ENCODE data around the gene SEPHS2.
"Not testable (repeated sequence)": the region's sequence is repeated elsewhere in the genome, so short reads cannot be mapped to it uniquely, and the experiment has no call there.

SEPHS2 gene

GRCh38 chr16:30459456-30459855 lies 13.8 kb upstream of the SEPHS2 start:
- Mint-ChIP-seq H3K4me3 (no peak overlapping the region), H3K9me3 (peaks cover 11% of the 10 kb centered on the region), H3K36me3 (ENCODE audit: low read depth) (no peaks in the 10 kb centered on the region), H3K4me1 (peaks cover 11% of the 10 kb centered on the region), H3K27me3 (ENCODE audit: low read depth, poor library complexity) (peaks cover 13% of the 10 kb centered on the region), H3K27ac (no peak overlapping the region)
- TF ChIP-seq, protein P1, sequence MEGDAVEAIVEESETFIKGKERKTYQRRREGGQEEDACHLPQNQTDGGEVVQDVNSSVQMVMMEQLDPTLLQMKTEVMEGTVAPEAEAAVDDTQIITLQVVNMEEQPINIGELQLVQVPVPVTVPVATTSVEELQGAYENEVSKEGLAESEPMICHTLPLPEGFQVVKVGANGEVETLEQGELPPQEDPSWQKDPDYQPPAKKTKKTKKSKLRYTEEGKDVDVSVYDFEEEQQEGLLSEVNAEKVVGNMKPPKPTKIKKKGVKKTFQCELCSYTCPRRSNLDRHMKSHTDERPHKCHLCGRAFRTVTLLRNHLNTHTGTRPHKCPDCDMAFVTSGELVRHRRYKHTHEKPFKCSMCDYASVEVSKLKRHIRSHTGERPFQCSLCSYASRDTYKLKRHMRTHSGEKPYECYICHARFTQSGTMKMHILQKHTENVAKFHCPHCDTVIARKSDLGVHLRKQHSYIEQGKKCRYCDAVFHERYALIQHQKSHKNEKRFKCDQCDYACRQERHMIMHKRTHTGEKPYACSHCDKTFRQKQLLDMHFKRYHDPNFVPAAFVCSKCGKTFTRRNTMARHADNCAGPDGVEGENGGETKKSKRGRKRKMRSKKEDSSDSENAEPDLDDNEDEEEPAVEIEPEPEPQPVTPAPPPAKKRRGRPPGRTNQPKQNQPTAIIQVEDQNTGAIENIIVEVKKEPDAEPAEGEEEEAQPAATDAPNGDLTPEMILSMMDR (IDR thresholded peaks at IDR 0.05): no peak
- no peak for DNase-seq

GRCh38 chr16:30458561-30459394 lies 13.1 kb upstream of the SEPHS2 start:
- Mint-ChIP-seq H3K4me3 (no peak overlapping the region), H3K4me1 (peaks cover 11% of the 10 kb centered on the region), H3K27ac (no peak overlapping the region), H3K27me3 (ENCODE audit: low read depth, poor library complexity) (peaks cover 14% of the 10 kb centered on the region), H3K36me3 (ENCODE audit: low read depth) (no peaks in the 10 kb centered on the region), H3K9me3 (peaks cover 9% of the 10 kb centered on the region)
- no peak for DNase-seq
- TF ChIP-seq, protein P1 (IDR thresholded peaks at IDR 0.05): no peak

DNA sequence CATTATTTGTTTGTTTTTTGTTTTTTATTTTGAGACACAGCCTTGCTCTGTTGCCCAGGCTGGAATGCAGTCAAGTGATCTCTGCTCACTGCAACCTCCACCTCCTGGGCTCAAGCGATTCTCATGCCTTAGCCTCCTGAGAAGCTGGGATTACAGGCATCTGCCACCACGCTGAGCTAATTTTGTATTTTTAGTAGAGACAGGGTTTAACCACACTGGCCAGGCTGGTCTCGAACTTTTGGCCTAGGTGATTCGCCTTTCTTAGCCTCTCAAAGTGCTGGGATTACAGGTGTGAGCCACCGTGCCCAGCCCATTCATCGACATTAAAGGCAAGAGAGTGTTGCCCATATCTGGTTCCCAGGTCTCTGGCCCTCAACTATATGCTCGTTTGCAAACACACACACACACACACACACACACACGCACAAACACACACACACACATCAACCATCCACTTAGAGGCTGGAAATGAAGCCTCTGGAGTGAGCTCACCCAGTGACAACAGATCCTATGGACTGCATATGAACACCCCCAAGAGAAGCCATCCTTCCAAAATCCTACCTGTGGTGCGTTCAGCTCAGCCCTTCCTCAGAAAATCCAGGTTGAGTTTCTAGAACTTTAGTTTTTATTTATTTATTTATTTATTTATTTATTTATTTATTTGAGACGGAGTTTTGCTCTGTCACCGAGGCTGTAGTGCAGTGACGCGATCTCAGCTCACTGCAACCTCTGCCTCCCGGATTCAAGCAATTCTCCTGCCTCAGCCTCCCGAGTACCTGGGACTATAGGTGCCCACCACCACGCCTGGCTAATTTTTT lies 12.3 kb upstream of the SEPHS2 start:
- no peak for DNase-seq
- TF ChIP-seq, protein P1 (IDR thresholded peaks at IDR 0.05): no peak
- Mint-ChIP-seq H3K36me3 (ENCODE audit: low read depth) (no peaks in the 10 kb centered on the region), H3K27ac (no peak overlapping the region), H3K9me3 (peaks cover 3% of the 10 kb centered on the region), H3K4me3 (no peak overlapping the region), H3K27me3 (ENCODE audit: low read depth, poor library complexity) (peaks cover 17% of the 10 kb centered on the region), H3K4me1 (peaks cover 11% of the 10 kb centered on the region)

- Mint-ChIP-seq H3K27me3 (ENCODE audit: low read depth, poor library complexity) (peaks cover 19% of the 10 kb centered on the region), H3K27ac (no peak overlapping the region), H3K36me3 (ENCODE audit: low read depth) (no peaks in the 10 kb centered on the region), H3K9me3 (no peaks in the 10 kb centered on the region), H3K4me1 (peaks cover 17% of the 10 kb centered on the region), H3K4me3 (no peak overlapping the region)
- DNase-seq: no peak
- TF ChIP-seq, protein P1 (IDR thresholded peaks at IDR 0.05): no peak
Observed at GRCh38 chr16:30457256-30457655, 11.6 kb upstream of the SEPHS2 start.

DNA sequence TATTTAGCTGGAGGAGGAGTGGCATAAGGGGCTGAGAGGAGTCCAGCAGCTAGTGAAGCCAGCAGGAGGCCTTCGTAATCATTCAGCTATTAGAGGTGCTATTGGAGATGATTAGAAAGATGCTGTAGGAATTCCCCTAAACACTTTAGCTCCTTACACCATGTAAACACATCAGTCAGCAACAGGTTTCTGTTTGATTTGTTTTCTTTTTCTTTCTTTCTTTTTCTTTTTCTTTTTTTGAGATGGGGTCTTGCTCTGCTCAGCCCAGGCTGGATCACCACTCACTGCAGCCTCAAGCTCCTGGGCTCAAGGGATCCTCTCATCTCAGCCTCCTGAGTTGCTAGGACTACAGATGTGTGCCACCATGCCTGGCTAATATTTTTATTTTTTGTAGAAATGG lies 10.6 kb upstream of the SEPHS2 start:
- Mint-ChIP-seq H3K27me3 (ENCODE audit: low read depth, poor library complexity) (peaks cover 19% of the 10 kb centered on the region), H3K4me1 (peaks cover 17% of the 10 kb centered on the region), H3K9me3 (no peaks in the 10 kb centered on the region), H3K27ac (no peak overlapping the region), H3K4me3 (no peak overlapping the region), H3K36me3 (ENCODE audit: low read depth) (no peaks in the 10 kb centered on the region)
- TF ChIP-seq, protein P1 (IDR thresholded peaks at IDR 0.05): no peak
- DNase-seq: no peak

DNA sequence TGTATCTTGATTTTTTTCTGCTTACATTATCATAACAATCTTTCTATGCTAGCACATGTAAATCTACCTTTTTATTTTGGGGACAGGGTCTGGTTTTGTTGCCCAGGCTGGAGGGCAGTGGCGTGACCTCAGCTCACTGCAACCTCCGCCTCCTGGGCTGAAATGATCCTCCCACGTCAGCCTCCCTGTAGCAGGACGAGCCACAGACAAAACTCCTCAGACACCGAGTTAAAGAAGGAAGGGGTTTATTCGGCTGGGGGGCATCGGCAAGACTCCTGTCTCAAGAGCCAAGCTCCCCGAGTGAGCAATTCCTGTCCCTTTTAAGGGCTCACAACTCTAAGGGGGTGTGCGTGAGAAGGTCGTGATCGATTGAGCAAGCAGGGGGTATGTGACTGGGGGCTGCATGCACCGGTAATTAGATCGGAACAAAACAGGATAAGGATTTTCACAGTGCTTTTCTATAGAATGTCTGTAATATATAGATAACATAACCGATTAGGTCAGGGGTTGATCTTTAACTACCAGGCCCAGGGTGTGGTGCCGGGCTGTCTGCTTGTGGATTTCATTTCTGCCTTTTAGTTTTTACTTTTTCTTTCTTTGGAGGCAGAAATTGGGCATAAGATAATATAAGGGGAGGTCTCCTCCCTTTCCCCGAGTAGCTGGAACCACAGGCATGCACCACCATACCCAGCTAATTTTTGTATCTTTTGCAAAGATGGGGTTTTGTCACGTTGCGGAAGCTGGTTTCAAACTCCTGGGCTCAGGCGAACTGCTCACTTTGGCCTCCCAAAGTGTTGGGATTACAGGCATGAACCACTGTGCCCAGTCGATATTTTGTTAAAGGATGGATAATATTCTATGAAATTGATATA lies 7.3 kb upstream of the SEPHS2 start:
- peaks cover 12% of the 10 kb centered on the region for H3K4me1 Mint-ChIP-seq

More for the DNA sequence above, 7.3 kb upstream of the SEPHS2 start:
- not testable (repeated sequence) for H3K36me3 Mint-ChIP-seq (ENCODE audit: low read depth); H3K4me3 Mint-ChIP-seq; DNase-seq; H3K27ac Mint-ChIP-seq; H3K9me3 Mint-ChIP-seq
- peaks cover 23% of the 10 kb centered on the region for H3K27me3 Mint-ChIP-seq (ENCODE audit: low read depth, poor library complexity)

Measured in nephron progenitor cell (in vitro differentiated cells).